Duodenal mucosa (tissue), 2 donors: ENCODE measurements around the gene CFAP119.
A peak's percentile ranks its signal among the peaks of the same experiment; 100 is the strongest.

Source experiments
- H3K27ac ChIP-seq: one replicate; pipeline ENCODE4 v1.7.0; 2013; ENCODE audit warnings: low read depth, low read length
- H3K27me3 ChIP-seq, 2 donors: one replicate each; pipeline ENCODE4 v1.7.0; 2013; ENCODE audit warnings: low read length in 2 of 2, control low read depth in 1 of 2; ENCODE audit not compliant: insufficient read depth in 2 of 2, control insufficient read depth in 1 of 2
- H3K36me3 ChIP-seq, 2 donors: one replicate each; pipeline ENCODE4 v1.7.0; 2013; ENCODE audit warnings: low read length in 2 of 2, control low read depth in 1 of 2; ENCODE audit not compliant: insufficient read depth in 2 of 2, control insufficient read depth in 1 of 2
- H3K4me1 ChIP-seq, 2 donors: one replicate each; pipeline ENCODE4 v1.7.0; 2013; ENCODE audit warnings: low read length in 2 of 2, control low read depth in 1 of 2; ENCODE audit not compliant: insufficient read depth in 2 of 2, control insufficient read depth in 1 of 2
- H3K4me3 ChIP-seq, 2 donors: one replicate each; pipeline ENCODE4 v1.7.0; 2013; ENCODE audit warnings: low read length in 2 of 2, low read depth in 1 of 2
- H3K9ac ChIP-seq, 2 donors: one replicate each; pipeline ENCODE4 v1.7.0; 2013; ENCODE audit warnings: low read length in 2 of 2, low read depth in 1 of 2
- H3K9me3 ChIP-seq, 2 donors: one replicate each; pipeline ENCODE4 v1.7.0; 2013; ENCODE audit warnings: low read length in 2 of 2, control low read depth in 1 of 2; ENCODE audit not compliant: control insufficient read depth in 1 of 2

The CFAP119 gene

GRCh38 chr16:30780549-30780948 is 18.7 kb upstream of the CFAP119 start:
- Histone ChIP-seq H3K27me3 (no peaks in the 10 kb centered on the region), H3K9me3 (no peaks in the 10 kb centered on the region), H3K4me3 (no peak overlapping the region), H3K27ac (no peak overlapping the region), H3K36me3 (peaks cover 5 to 25% of the 10 kb centered on the region in 2 donors), H3K9ac (no peak overlapping the region), H3K4me1 (peaks cover 12 to 13% of the 10 kb centered on the region in 2 donors)

GRCh38 chr16:30780021-30780420 is 18.2 kb upstream of the CFAP119 start:
- H3K36me3 ChIP-seq = peaks cover 5 to 25% of the 10 kb centered on the region in 2 donors
- H3K27me3 ChIP-seq = no peaks in the 10 kb centered on the region
- H3K4me3 ChIP-seq = no peak overlapping the region
- H3K9me3 ChIP-seq = no peaks in the 10 kb centered on the region
- peaks cover 12 to 16% of the 10 kb centered on the region in 2 donors for H3K4me1 ChIP-seq
- no peak overlapping the region for H3K27ac ChIP-seq
- H3K9ac ChIP-seq = no peak overlapping the region

GRCh38 chr16:30779596-30779995 is 17.7 kb upstream of the CFAP119 start:
- no peaks in the 10 kb centered on the region for H3K27me3 ChIP-seq
- no peak overlapping the region for H3K4me3 ChIP-seq
- H3K36me3 ChIP-seq = peaks cover 5 to 28% of the 10 kb centered on the region in 2 donors
- H3K9ac ChIP-seq = no peak overlapping the region
- no peaks in the 10 kb centered on the region for H3K9me3 ChIP-seq
- H3K4me1 ChIP-seq = peaks cover 16 to 20% of the 10 kb centered on the region in 2 donors
- no peak overlapping the region for H3K27ac ChIP-seq

- no peaks in the 10 kb centered on the region for H3K9me3 ChIP-seq
- peaks cover 10 to 35% of the 10 kb centered on the region in 2 donors for H3K36me3 ChIP-seq
- H3K4me3 ChIP-seq = no peak overlapping the region
- H3K9ac ChIP-seq = no peak overlapping the region
- H3K27ac ChIP-seq = no peak overlapping the region
- H3K27me3 ChIP-seq = no peaks in the 10 kb centered on the region
- peaks cover 16 to 22% of the 10 kb centered on the region in 2 donors for H3K4me1 ChIP-seq
These were observed 16.8 kb upstream of the CFAP119 start for GRCh38 chr16:30778549-30779244.

- H3K4me1 ChIP-seq = peaks cover 16 to 22% of the 10 kb centered on the region in 2 donors
- no peaks in the 10 kb centered on the region for H3K9me3 ChIP-seq
- H3K27me3 ChIP-seq = no peaks in the 10 kb centered on the region
- no peak overlapping the region for H3K27ac ChIP-seq
- no peak overlapping the region for H3K4me3 ChIP-seq
- H3K9ac ChIP-seq = no peak overlapping the region
- peaks cover 5 to 35% of the 10 kb centered on the region in 2 donors for H3K36me3 ChIP-seq
These were observed 15.9 kb upstream of the CFAP119 start for GRCh38 chr16:30777591-30778297.

GRCh38 chr16:30775392-30776188 is 13.7 kb upstream of the CFAP119 start:
- Histone ChIP-seq H3K36me3 (peaks cover 22 to 45% of the 10 kb centered on the region in 2 donors), H3K4me1 (peaks cover 16 to 22% of the 10 kb centered on the region in 2 donors), H3K27ac (peak overlapping the region; percentile 74), H3K9me3 (no peaks in the 10 kb centered on the region), H3K9ac (peak overlapping the region; percentile 79 to 94), H3K27me3 (no peaks in the 10 kb centered on the region), H3K4me3 (peak overlapping the region; percentile 71 to 85)

GRCh38 chr16:30775131-30775391 is 13.2 kb upstream of the CFAP119 start:
- Histone ChIP-seq H3K9me3 (no peaks in the 10 kb centered on the region), H3K4me1 (peaks cover 16 to 22% of the 10 kb centered on the region in 2 donors), H3K9ac (peak overlapping the region; percentile 79 to 94), H3K27me3 (no peaks in the 10 kb centered on the region), H3K4me3 (peak overlapping the region; percentile 71 to 85), H3K27ac (peak overlapping the region; percentile 17), H3K36me3 (peaks cover 25 to 50% of the 10 kb centered on the region in 2 donors)

GRCh38 chr16:30774367-30775130 is 12.7 kb upstream of the CFAP119 start:
- Histone ChIP-seq H3K27me3 (no peaks in the 10 kb centered on the region), H3K9me3 (no peaks in the 10 kb centered on the region), H3K4me1 (peaks cover 16 to 22% of the 10 kb centered on the region in 2 donors), H3K4me3 (peak overlapping the region; percentile 71 to 85), H3K36me3 (peaks cover 30 to 49% of the 10 kb centered on the region in 2 donors), H3K9ac (peak overlapping the region; percentile 79 to 94), H3K27ac (no peak overlapping the region)

- H3K36me3 ChIP-seq = peaks cover 37 to 57% of the 10 kb centered on the region in 2 donors
- H3K27ac ChIP-seq = no peak overlapping the region
- H3K4me3 ChIP-seq = no peak overlapping the region
- peaks cover 16 to 22% of the 10 kb centered on the region in 2 donors for H3K4me1 ChIP-seq
- no peak overlapping the region for H3K9ac ChIP-seq
- H3K9me3 ChIP-seq = no peaks in the 10 kb centered on the region
- H3K27me3 ChIP-seq = no peaks in the 10 kb centered on the region
These were observed 12.0 kb upstream of the CFAP119 start for GRCh38 chr16:30773826-30774225.
